ENCODE results near the gene SH3BP2. TPM values are rescaled to one million over a fixed set of nuclear protein-coding genes. Genes with fewer than 3 reads are reported as not detected.

The SH3BP2 gene
- polyA plus RNA-seq, 1 donor from 2014 or later, result 87.9 TPM

DNA sequence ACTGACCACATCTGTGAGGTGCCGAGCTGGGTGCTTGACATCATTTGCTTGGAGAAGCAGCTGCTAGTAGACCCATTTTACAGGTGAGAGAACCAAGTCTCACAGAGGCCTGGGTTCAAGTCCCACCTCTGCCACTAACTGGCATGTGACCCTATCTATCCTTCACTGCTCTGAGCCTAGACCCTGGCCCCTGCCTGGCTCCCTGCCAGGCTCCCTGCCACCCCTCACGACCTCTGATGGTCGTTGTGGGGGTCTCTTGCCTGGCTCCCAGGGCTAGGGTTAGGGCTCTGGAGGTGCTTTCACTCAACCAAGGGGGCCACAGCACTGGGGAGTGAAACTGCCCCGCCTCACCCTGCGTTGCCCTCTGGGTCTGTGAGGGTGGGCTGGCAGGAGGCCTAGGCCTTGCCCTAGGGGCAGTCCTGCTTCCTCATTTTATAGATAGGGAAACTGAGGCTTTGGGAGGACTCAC, 43.5 kb downstream of the SH3BP2 start:
- H4K20me1 ChIP-seq (ENCODE audit: insufficient read depth), result no peaks in the 10 kb centered on the region
- H3K9me2 ChIP-seq (ENCODE audit: insufficient read depth, low read length), result no peaks in the 10 kb centered on the region
- H3K4me3 ChIP-seq (ENCODE audit: low read length), result no peak overlapping the region
- no peak overlapping the region for H3K4me2 ChIP-seq (ENCODE audit: low read length)
- no peaks in the 10 kb centered on the region for H3K36me3 ChIP-seq (ENCODE audit: insufficient read depth, low read length)
- H3F3A ChIP-seq (ENCODE audit: insufficient read depth, low read length, poor library complexity, severe bottlenecking), result no peaks in the 10 kb centered on the region
- no peaks in the 10 kb centered on the region for H3K9me3 ChIP-seq (ENCODE audit: low read length)
- H2AFZ ChIP-seq (ENCODE audit: low read depth, low read length), result no peak overlapping the region
- H3K27me3 ChIP-seq (ENCODE audit: insufficient read depth, low read depth, low read length), result no peaks in the 10 kb centered on the region
- no peak overlapping the region for H3K9ac ChIP-seq (ENCODE audit: low read length)
- H3K79me2 ChIP-seq (replicated peaks; ENCODE audit: insufficient read depth, low read length), result no peaks in the 10 kb centered on the region
- H3K27ac ChIP-seq (ENCODE audit: low read length), result no peak overlapping the region
- TF ChIP-seq SMC3 (conservative IDR thresholded peaks at IDR 0.05; ENCODE audit: poor library complexity), result no peak
- TF ChIP-seq RAD21 (conservative IDR thresholded peaks at IDR 0.05), result no peak
- TF ChIP-seq MXI1 (conservative IDR thresholded peaks at IDR 0.05; ENCODE audit: poor library complexity, severe bottlenecking), result no peak
- TF ChIP-seq, protein P1, sequence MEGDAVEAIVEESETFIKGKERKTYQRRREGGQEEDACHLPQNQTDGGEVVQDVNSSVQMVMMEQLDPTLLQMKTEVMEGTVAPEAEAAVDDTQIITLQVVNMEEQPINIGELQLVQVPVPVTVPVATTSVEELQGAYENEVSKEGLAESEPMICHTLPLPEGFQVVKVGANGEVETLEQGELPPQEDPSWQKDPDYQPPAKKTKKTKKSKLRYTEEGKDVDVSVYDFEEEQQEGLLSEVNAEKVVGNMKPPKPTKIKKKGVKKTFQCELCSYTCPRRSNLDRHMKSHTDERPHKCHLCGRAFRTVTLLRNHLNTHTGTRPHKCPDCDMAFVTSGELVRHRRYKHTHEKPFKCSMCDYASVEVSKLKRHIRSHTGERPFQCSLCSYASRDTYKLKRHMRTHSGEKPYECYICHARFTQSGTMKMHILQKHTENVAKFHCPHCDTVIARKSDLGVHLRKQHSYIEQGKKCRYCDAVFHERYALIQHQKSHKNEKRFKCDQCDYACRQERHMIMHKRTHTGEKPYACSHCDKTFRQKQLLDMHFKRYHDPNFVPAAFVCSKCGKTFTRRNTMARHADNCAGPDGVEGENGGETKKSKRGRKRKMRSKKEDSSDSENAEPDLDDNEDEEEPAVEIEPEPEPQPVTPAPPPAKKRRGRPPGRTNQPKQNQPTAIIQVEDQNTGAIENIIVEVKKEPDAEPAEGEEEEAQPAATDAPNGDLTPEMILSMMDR (IDR thresholded peaks at IDR 0.05; ENCODE audit: poor library complexity, severe bottlenecking), result no peak
- no peak for TF ChIP-seq EP300 (conservative IDR thresholded peaks at IDR 0.05; ENCODE audit: poor library complexity, severe bottlenecking)
- TF ChIP-seq POLR2AphosphoS5 (IDR thresholded peaks at IDR 0.05), result no peak
- no peak for TF ChIP-seq TAF1 (IDR thresholded peaks at IDR 0.05; ENCODE audit: low read depth)
- TF ChIP-seq, protein P2, sequence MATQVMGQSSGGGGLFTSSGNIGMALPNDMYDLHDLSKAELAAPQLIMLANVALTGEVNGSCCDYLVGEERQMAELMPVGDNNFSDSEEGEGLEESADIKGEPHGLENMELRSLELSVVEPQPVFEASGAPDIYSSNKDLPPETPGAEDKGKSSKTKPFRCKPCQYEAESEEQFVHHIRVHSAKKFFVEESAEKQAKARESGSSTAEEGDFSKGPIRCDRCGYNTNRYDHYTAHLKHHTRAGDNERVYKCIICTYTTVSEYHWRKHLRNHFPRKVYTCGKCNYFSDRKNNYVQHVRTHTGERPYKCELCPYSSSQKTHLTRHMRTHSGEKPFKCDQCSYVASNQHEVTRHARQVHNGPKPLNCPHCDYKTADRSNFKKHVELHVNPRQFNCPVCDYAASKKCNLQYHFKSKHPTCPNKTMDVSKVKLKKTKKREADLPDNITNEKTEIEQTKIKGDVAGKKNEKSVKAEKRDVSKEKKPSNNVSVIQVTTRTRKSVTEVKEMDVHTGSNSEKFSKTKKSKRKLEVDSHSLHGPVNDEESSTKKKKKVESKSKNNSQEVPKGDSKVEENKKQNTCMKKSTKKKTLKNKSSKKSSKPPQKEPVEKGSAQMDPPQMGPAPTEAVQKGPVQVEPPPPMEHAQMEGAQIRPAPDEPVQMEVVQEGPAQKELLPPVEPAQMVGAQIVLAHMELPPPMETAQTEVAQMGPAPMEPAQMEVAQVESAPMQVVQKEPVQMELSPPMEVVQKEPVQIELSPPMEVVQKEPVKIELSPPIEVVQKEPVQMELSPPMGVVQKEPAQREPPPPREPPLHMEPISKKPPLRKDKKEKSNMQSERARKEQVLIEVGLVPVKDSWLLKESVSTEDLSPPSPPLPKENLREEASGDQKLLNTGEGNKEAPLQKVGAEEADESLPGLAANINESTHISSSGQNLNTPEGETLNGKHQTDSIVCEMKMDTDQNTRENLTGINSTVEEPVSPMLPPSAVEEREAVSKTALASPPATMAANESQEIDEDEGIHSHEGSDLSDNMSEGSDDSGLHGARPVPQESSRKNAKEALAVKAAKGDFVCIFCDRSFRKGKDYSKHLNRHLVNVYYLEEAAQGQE (IDR thresholded peaks at IDR 0.05; ENCODE audit: borderline replicate concordance), result no peak
- no peak for TF ChIP-seq EZH2 (IDR thresholded peaks at IDR 0.05; ENCODE audit: borderline replicate concordance, insufficient read depth, low read length, poor library complexity, severe bottlenecking)

DNA sequence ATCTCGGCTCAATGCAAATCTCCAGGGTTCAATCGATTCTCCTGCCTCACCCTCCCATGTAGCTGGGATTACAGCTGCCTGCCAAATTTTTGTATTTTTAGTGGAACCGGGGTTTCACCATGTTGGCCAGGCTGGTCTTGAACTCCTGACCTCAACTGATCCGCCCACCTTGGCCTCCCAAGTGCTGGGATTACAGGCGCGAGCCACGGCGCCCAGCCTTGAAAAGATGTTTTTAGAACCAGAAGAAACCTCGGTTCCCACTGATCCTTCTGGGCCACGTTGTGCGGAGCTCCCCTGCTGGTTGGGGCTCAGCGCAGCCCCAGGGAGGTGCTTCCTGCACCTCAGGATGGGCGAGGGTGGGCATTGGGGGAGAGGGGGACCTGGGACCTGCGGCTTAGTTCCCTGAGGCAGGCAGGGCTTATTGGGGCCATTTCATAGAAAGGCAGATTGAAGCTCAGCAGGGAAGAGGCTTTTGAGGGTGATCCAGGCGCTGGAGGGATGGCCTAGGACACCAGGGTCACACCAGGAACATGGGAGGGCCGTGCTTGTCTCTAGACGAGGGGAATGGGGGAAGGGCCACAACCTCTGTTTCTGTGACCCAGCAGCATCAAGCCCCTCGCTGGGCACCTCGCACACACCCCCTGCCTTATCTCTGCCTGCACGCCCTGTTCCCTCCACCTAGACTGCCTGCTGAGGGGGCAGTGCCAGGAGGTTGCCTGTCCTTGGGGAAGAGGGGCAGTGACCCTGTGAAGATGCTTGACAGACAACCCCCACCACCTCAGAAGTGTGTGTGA, 44.4 kb downstream of the SH3BP2 start:
- TF ChIP-seq, protein P2 (IDR thresholded peaks at IDR 0.05; ENCODE audit: borderline replicate concordance), result no peak
- TF ChIP-seq TAF1 (IDR thresholded peaks at IDR 0.05; ENCODE audit: low read depth) (no peak), EZH2 (IDR thresholded peaks at IDR 0.05; ENCODE audit: borderline replicate concordance, insufficient read depth, low read length, poor library complexity, severe bottlenecking) (no peak), POLR2AphosphoS5 (IDR thresholded peaks at IDR 0.05) (no peak), EP300 (conservative IDR thresholded peaks at IDR 0.05; ENCODE audit: poor library complexity, severe bottlenecking) (no peak), MXI1 (conservative IDR thresholded peaks at IDR 0.05; ENCODE audit: poor library complexity, severe bottlenecking) (no peak), SMC3 (conservative IDR thresholded peaks at IDR 0.05; ENCODE audit: poor library complexity) (no peak), RAD21 (conservative IDR thresholded peaks at IDR 0.05) (no peak)
- TF ChIP-seq, protein P1 (IDR thresholded peaks at IDR 0.05; ENCODE audit: poor library complexity, severe bottlenecking), result no peak
- Histone ChIP-seq H4K20me1 (ENCODE audit: insufficient read depth) (no peaks in the 10 kb centered on the region), H2AFZ (ENCODE audit: low read depth, low read length) (no peak overlapping the region), H3K4me2 (ENCODE audit: low read length) (no peak overlapping the region), H3K9ac (ENCODE audit: low read length) (no peak overlapping the region), H3F3A (ENCODE audit: insufficient read depth, low read length, poor library complexity, severe bottlenecking) (no peaks in the 10 kb centered on the region), H3K9me3 (ENCODE audit: low read length) (no peaks in the 10 kb centered on the region), H3K79me2 (replicated peaks; ENCODE audit: insufficient read depth, low read length) (no peaks in the 10 kb centered on the region), H3K27ac (ENCODE audit: low read length) (no peak overlapping the region), H3K9me2 (ENCODE audit: insufficient read depth, low read length) (no peaks in the 10 kb centered on the region), H3K4me3 (ENCODE audit: low read length) (no peak overlapping the region), H3K36me3 (ENCODE audit: insufficient read depth, low read length) (no peaks in the 10 kb centered on the region), H3K27me3 (ENCODE audit: insufficient read depth, low read depth, low read length) (no peaks in the 10 kb centered on the region)

All from neural cell (in vitro differentiated cells).